ENCODE data around the gene TREML4. TPM values are rescaled to one million over a fixed set of nuclear protein-coding genes. Genes with fewer than 3 reads are reported as not detected.

Gene TREML4
- total RNA-seq, 4 donors from 2014 or later: not detected

DNA sequence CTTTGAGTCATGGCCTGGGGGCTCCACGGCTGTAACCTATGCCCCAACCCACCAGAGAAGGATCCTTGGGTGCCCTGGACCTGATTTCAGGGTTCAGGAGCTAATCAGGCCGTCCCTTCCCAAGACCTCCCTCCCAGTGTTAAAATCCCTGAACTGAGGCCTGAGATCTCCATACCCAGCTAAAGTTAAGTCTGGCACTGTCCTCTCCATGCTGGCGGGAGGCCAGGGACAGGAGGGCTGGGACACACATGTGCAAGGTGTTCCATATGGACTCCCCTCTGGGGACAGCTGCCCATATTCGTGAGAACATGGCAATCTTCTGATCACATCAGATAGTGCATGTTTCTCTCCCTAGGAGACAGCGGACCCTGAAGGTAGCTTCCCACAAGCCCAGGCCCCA lies 11.5 kb upstream of the TREML4 start:
- WGBS, 2 donors (ENCODE audit: low coverage in 1 of 2): 72% methylated on average over 5 of the region's 5 CpGs; no CpG with 5 or more reads in 1 of the 2 donors
- Histone ChIP-seq H3K9me3 (peaks cover 0 to 4% of the 10 kb centered on the region in 2 donors), H3K4me3 (no peak overlapping the region), H3K36me3 (no peaks in the 10 kb centered on the region), H3K27me3 (no peaks in the 10 kb centered on the region), H3K4me1 (no peaks in the 10 kb centered on the region), H3K27ac (no peak overlapping the region)
- in situ Hi-C loops (cut with MboI; ENCODE audit: low pct_ligation_motif_present in 1 of 4, low pct_unique_long_range_greater_than_20kb in 1 of 4, low sequenced_read_pairs in 3 of 4): no loop called here
- intact Hi-C loops (cut with DNase I; ENCODE audit: low total_unique reads): no loop called here
- DNase-seq: no peak
- no peak for TF ChIP-seq EP300 (IDR thresholded peaks at IDR 0.05; ENCODE audit: low read depth)
- TF ChIP-seq, protein P1, sequence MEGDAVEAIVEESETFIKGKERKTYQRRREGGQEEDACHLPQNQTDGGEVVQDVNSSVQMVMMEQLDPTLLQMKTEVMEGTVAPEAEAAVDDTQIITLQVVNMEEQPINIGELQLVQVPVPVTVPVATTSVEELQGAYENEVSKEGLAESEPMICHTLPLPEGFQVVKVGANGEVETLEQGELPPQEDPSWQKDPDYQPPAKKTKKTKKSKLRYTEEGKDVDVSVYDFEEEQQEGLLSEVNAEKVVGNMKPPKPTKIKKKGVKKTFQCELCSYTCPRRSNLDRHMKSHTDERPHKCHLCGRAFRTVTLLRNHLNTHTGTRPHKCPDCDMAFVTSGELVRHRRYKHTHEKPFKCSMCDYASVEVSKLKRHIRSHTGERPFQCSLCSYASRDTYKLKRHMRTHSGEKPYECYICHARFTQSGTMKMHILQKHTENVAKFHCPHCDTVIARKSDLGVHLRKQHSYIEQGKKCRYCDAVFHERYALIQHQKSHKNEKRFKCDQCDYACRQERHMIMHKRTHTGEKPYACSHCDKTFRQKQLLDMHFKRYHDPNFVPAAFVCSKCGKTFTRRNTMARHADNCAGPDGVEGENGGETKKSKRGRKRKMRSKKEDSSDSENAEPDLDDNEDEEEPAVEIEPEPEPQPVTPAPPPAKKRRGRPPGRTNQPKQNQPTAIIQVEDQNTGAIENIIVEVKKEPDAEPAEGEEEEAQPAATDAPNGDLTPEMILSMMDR (IDR thresholded peaks at IDR 0.05): no peak
- no peak for TF ChIP-seq POLR2A (IDR thresholded peaks at IDR 0.05)
- no peak for TF ChIP-seq POLR2AphosphoS5 (IDR thresholded peaks at IDR 0.05)

DNA sequence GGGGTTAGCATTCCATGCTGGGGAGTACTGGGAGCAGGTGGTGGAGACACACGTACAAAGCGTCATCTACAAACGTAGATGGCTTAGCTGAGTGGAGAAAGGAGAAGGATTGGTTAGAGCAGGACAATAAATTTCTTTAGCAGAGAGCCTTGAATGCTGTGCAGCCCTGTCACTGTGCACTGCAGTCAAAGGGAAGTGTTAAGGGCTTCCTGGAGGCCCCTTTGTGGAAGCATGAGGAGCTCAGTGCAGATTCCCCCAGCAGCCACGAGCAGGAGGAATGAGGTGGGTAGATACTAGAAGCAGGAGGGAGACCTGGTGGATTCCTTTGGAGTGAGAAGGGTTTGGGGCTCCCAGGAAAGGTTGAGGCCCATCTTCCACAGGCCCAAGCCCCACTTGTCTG lies 6.1 kb upstream of the TREML4 start:
- WGBS, 2 donors (ENCODE audit: low coverage in 1 of 2): 47 to 75% methylated on average over 3 to 4 of the region's 4 CpGs
- Histone ChIP-seq H3K36me3 (no peaks in the 10 kb centered on the region), H3K27ac (no peak overlapping the region), H3K9me3 (peaks cover 0 to 4% of the 10 kb centered on the region in 2 donors), H3K4me3 (no peak overlapping the region), H3K27me3 (peaks cover 15% of the 10 kb centered on the region), H3K4me1 (no peaks in the 10 kb centered on the region)
- no peak for TF ChIP-seq POLR2A (IDR thresholded peaks at IDR 0.05)
- TF ChIP-seq POLR2AphosphoS5 (IDR thresholded peaks at IDR 0.05): no peak
- TF ChIP-seq EP300 (IDR thresholded peaks at IDR 0.05; ENCODE audit: low read depth): no peak
- TF ChIP-seq, protein P1 (IDR thresholded peaks at IDR 0.05): no peak
- in situ Hi-C loops (cut with MboI; ENCODE audit: low pct_ligation_motif_present in 1 of 4, low pct_unique_long_range_greater_than_20kb in 1 of 4, low sequenced_read_pairs in 3 of 4) (no loop called here), intact Hi-C loops (cut with DNase I; ENCODE audit: low total_unique reads) (no loop called here)
- no peak for DNase-seq

DNA sequence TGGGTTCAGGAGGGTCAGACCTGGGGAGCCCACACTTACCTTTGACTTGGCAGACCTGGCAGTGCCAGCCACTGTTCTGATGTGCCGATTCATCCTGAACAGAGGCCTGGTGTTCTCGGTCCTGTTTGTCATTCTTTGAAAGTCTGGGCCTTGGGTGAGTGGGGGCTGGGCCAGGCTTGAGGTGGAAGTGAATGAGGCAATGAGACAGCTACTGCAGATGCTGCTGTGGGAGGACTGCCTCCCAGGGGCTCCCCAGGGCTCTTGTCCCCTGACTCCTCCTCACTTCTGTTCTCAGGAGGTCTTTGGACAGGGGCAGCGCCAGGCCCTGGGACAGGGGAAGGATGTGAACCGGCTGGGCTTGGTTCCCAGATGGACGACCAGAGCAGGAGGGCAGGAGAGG lies 5.6 kb upstream of the TREML4 start:
- Histone ChIP-seq H3K4me1 (no peaks in the 10 kb centered on the region), H3K27ac (no peak overlapping the region), H3K36me3 (no peaks in the 10 kb centered on the region), H3K9me3 (peaks cover 0 to 4% of the 10 kb centered on the region in 2 donors), H3K4me3 (no peak overlapping the region), H3K27me3 (peaks cover 18% of the 10 kb centered on the region)
- WGBS, 2 donors (ENCODE audit: low coverage in 1 of 2): 96% methylated on average over 4 of the region's 5 CpGs; no CpG with 5 or more reads in 1 of the 2 donors
- in situ Hi-C loops (cut with MboI; ENCODE audit: low pct_ligation_motif_present in 1 of 4, low pct_unique_long_range_greater_than_20kb in 1 of 4, low sequenced_read_pairs in 3 of 4): no loop called here
- no peak for TF ChIP-seq POLR2AphosphoS5 (IDR thresholded peaks at IDR 0.05)
- no peak for TF ChIP-seq EP300 (IDR thresholded peaks at IDR 0.05; ENCODE audit: low read depth)
- no peak for TF ChIP-seq POLR2A (IDR thresholded peaks at IDR 0.05)
- TF ChIP-seq, protein P1 (IDR thresholded peaks at IDR 0.05): no peak
- no peak for DNase-seq
- intact Hi-C loops (cut with DNase I; ENCODE audit: low total_unique reads): no loop called here

DNA sequence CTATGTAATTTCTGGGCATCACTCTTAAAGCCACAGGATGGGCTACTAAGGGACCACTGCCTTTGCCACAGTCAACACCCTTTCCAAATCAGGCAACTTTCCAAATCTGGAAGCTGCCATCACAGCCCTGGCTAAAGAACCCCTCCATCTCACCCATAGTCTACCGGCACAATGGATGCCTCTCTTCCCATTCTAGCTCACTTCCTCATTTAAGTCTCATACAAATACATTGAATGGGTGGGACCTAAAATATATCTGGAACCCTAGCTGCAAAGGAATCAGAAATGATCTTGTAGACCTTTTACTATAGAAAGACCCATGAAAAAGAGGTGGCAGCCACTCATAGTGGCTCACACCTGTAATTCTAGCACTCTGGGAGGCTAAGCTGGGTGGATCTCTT lies 3.3 kb upstream of the TREML4 start:
- no peak for DNase-seq
- Histone ChIP-seq H3K27me3 (peaks cover 23% of the 10 kb centered on the region), H3K4me3 (no peak overlapping the region), H3K9me3 (peaks cover 0 to 2% of the 10 kb centered on the region in 2 donors), H3K27ac (no peak overlapping the region), H3K36me3 (no peaks in the 10 kb centered on the region), H3K4me1 (no peaks in the 10 kb centered on the region)
- intact Hi-C loops (cut with DNase I; ENCODE audit: low total_unique reads) (no loop called here), in situ Hi-C loops (cut with MboI; ENCODE audit: low pct_ligation_motif_present in 1 of 4, low pct_unique_long_range_greater_than_20kb in 1 of 4, low sequenced_read_pairs in 3 of 4) (no loop called here)
- 69% methylated on average over 1 of the region's 1 CpG; no CpG with 5 or more reads in 1 of the 2 donors for WGBS, 2 donors (ENCODE audit: low coverage in 1 of 2)
- TF ChIP-seq EP300 (IDR thresholded peaks at IDR 0.05; ENCODE audit: low read depth): no peak

DNA sequence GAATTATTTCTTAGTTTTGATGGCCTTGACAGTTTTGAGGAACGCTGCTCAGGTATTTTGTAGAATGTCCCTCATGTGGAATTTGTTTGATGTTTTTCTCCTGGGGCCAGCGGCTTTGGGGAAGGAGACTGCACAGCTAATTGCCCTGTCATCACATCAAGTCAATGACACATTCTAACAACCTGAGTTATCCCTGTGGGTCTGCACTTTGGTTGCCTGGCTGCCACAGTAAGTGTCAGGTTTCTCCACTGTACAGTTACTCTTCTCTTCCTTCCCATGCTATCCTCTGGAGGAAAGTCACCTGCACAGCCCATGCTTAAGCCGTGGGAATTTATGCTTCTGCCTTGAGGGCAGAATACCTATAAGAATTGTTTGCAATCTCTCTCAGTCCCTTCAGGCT lies 1.4 kb upstream of the TREML4 start:
- H3K4me1 ChIP-seq: no peaks in the 10 kb centered on the region
- no peak overlapping the region for H3K4me3 ChIP-seq
- DNase-seq: no peak
- no peak overlapping the region for H3K27ac ChIP-seq
- no peak for TF ChIP-seq POLR2AphosphoS5 (IDR thresholded peaks at IDR 0.05)
- TF ChIP-seq, protein P1 (IDR thresholded peaks at IDR 0.05): no peak
- no peak for TF ChIP-seq POLR2A (IDR thresholded peaks at IDR 0.05)
- TF ChIP-seq EP300 (IDR thresholded peaks at IDR 0.05; ENCODE audit: low read depth): no peak
- H3K36me3 ChIP-seq: no peaks in the 10 kb centered on the region
- in situ Hi-C loops (cut with MboI; ENCODE audit: low pct_ligation_motif_present in 1 of 4, low pct_unique_long_range_greater_than_20kb in 1 of 4, low sequenced_read_pairs in 3 of 4): no loop called here
- H3K27me3 ChIP-seq: peaks cover 23% of the 10 kb centered on the region
- 48 to 52% methylated on average over 3 of the region's 3 CpGs for WGBS, 2 donors (ENCODE audit: low coverage in 1 of 2)
- intact Hi-C loops (cut with DNase I; ENCODE audit: low total_unique reads): no loop called here
- no peaks in the 10 kb centered on the region for H3K9me3 ChIP-seq

All from transverse colon (tissue), 4 donors.